A673 (cell line): Measurements from ENCODE around the gene TSPOAP1. TPM values are rescaled to one million over a fixed set of nuclear protein-coding genes. Genes with fewer than 3 reads are reported as not detected.

Experiments
- BruUV-seq: library from RNA; stranded (reverse); fragments of 400-500 nt; replicated peaks from 2 replicates; lab custom pipeline; 2021; lab: Mats Ljungman, UMichigan
- CTCF ChIA-PET: fragments of 300-600 bp; sonication (Branson Sonifier 250); formaldehyde crosslinking; loops from one replicate; lab custom pipeline; 2022; ENCODE audit warnings: antibody characterized with exemption; lab: Charles Lee
- POLR2A ChIA-PET: fragments of 300-600 bp; sonication (Branson Sonifier 250); formaldehyde crosslinking; loops from one replicate; lab custom pipeline; 2022; ENCODE audit warnings: antibody characterized with exemption; ENCODE audit not compliant: low non-redundant PET; lab: Charles Lee
- DNase-seq: peaks from one replicate; pipeline ENCODE4 v3.0.0-alpha.2; 2015; ENCODE audit warnings: low spot score
- H3K27ac ChIP-seq: fragments of 200-600 bp; sonication (generic); 2 replicates; pipeline ENCODE4 v1.5.1; 2016; ENCODE audit warnings: mixed run types, low read depth, mild to moderate bottlenecking, mixed read lengths, antibody characterized with exemption, low read length; ENCODE audit not compliant: poor library complexity, severe bottlenecking
- H3K27me3 ChIP-seq: fragments of 200-600 bp; sonication (generic); replicated peaks from 2 replicates; pipeline ENCODE4 v1.6.1; 2017; ENCODE audit warnings: mixed run types, low read depth, mild to moderate bottlenecking, mixed read lengths, antibody characterized with exemption, low read length; ENCODE audit not compliant: insufficient read depth, poor library complexity
- H3K36me3 ChIP-seq: fragments of 200-600 bp; sonication (generic); 2 replicates; pipeline ENCODE4 v1.6.1; 2016; ENCODE audit warnings: mixed run types, mild to moderate bottlenecking, mixed read lengths, antibody characterized with exemption, low read length; ENCODE audit not compliant: insufficient read depth, poor library complexity, severe bottlenecking
- H3K4me1 ChIP-seq: fragments of 200-600 bp; sonication (generic); 2 replicates; pipeline ENCODE4 v1.6.1; 2017; ENCODE audit warnings: mixed run types, mild to moderate bottlenecking, mixed read lengths, antibody characterized with exemption, low read length; ENCODE audit not compliant: insufficient read depth, poor library complexity, severe bottlenecking
- H3K4me3 ChIP-seq: fragments of 200-600 bp; sonication (generic); 2 replicates; pipeline ENCODE4 v1.5.1; 2016; ENCODE audit warnings: low read depth, mixed run types, mild to moderate bottlenecking, mixed read lengths, low read length; ENCODE audit not compliant: poor library complexity, severe bottlenecking
- H3K9me3 ChIP-seq: fragments of 200-600 bp; sonication (generic); 2 replicates; pipeline ENCODE4 v1.6.1; 2016; ENCODE audit warnings: mixed run types, low read depth, mild to moderate bottlenecking, mixed read lengths, antibody characterized with exemption, low read length; ENCODE audit not compliant: poor library complexity, severe bottlenecking
- CTCF ChIP-seq: fragments of 300-800, 200-600 bp; sonication (generic); conservative IDR thresholded peaks from 2 replicates; pipeline ENCODE4 v1.5.1; 2017; ENCODE audit warnings: low read depth, mild to moderate bottlenecking, antibody characterized with exemption, low read length, moderate library complexity, mixed read lengths
- EZH2 ChIP-seq: fragments of 200-600 bp; sonication (generic); IDR thresholded peaks from 2 replicates; pipeline ENCODE4 v1.6.1; 2017; ENCODE audit warnings: borderline replicate concordance, low read depth, mild to moderate bottlenecking, mixed read lengths, antibody characterized with exemption, low read length; ENCODE audit not compliant: poor library complexity, severe bottlenecking
- intact Hi-C: fragments of 100-400 bp; cut with micrococcal nuclease; formaldehyde crosslinking; loops from one replicate; pipeline ENCODE4 v1.10.0; 2022; ENCODE audit not compliant: unreplicated experiment
- total RNA-seq: library from RNA; stranded (reverse); gene quantifications from 2 replicates; pipeline ENCODE4 v1.2.3, GENCODE V29; 2021

The TSPOAP1 gene
- total RNA-seq, 1 experiment from 2014 or later, result 0.21 TPM

GRCh38 chr17:58370716-58371115, 42.1 kb upstream of the TSPOAP1 start:
- no peaks in the 10 kb centered on the region for H3K9me3 ChIP-seq
- ChIA-PET POLR2A (no interaction called here), CTCF (no interaction called here)
- peaks cover 6% of the 10 kb centered on the region for H3K27me3 ChIP-seq
- BruUV-seq, result no TSS peak
- H3K36me3 ChIP-seq, result no peaks in the 10 kb centered on the region
- TF ChIP-seq CTCF (no peak), EZH2 (no peak)
- intact Hi-C loops, result no loop called here
- no peak for DNase-seq
- H3K27ac ChIP-seq, result no peak overlapping the region
- H3K4me1 ChIP-seq, result no peaks in the 10 kb centered on the region
- H3K4me3 ChIP-seq, result no peak overlapping the region

GRCh38 chr17:58370309-58370708, 41.7 kb upstream of the TSPOAP1 start:
- no TSS peak for BruUV-seq
- POLR2A ChIA-PET, result no interaction called here
- no peaks in the 10 kb centered on the region for H3K36me3 ChIP-seq
- no peaks in the 10 kb centered on the region for H3K9me3 ChIP-seq
- no peak overlapping the region for H3K27ac ChIP-seq
- CTCF ChIA-PET, result no interaction called here
- intact Hi-C loops, result no loop called here
- no peak for DNase-seq
- TF ChIP-seq CTCF, result no peak
- TF ChIP-seq EZH2, result no peak
- H3K27me3 ChIP-seq, result peaks cover 6% of the 10 kb centered on the region
- H3K4me3 ChIP-seq, result no peak overlapping the region
- H3K4me1 ChIP-seq, result no peaks in the 10 kb centered on the region

GRCh38 chr17:58369214-58370031, 40.8 kb upstream of the TSPOAP1 start:
- ChIA-PET CTCF (no interaction called here), POLR2A (no interaction called here)
- no TSS peak for BruUV-seq
- H3K9me3 ChIP-seq, result no peaks in the 10 kb centered on the region
- H3K27me3 ChIP-seq, result peaks cover 6% of the 10 kb centered on the region
- no peaks in the 10 kb centered on the region for H3K4me1 ChIP-seq
- H3K36me3 ChIP-seq, result no peaks in the 10 kb centered on the region
- H3K4me3 ChIP-seq, result no peak overlapping the region
- DNase-seq, result no peak
- TF ChIP-seq CTCF (no peak), EZH2 (no peak)
- intact Hi-C loops, result no loop called here
- H3K27ac ChIP-seq, result no peak overlapping the region
